ENCODE results near the gene TMEM203.

TMEM203 gene

DNA sequence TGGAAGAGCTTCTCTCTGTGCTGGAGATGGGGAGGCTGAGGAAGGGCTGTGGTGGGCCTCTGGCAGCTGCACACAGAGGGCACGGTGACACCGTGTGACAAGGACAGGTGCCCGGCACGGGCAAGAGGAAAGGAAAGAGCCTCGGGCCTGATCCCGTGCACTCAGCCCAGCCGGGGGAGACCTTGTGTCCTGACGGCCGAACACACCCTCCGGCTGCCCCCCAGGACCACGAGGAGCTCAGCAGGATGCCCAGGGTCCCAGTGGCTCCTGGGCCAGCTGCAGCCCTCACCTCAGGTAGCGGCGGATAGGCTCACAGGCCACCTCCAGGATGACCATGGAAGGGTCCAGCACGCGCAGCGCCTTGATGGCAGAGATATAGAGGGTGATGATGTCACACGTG lies 22.6 kb downstream of the TMEM203 start:
- peaks cover 31% of the 10 kb centered on the region for H3K36me3 ChIP-seq (ENCODE audit: control insufficient read depth, insufficient read depth, low read length)
- H3K4me1 ChIP-seq (ENCODE audit: control insufficient read depth, insufficient read depth, low read length), result no peaks in the 10 kb centered on the region; the same call in 1 of the 2 replicates
- no peaks in the 10 kb centered on the region for H3K9me3 ChIP-seq (ENCODE audit: control insufficient read depth, insufficient read depth, low read length)

DNA sequence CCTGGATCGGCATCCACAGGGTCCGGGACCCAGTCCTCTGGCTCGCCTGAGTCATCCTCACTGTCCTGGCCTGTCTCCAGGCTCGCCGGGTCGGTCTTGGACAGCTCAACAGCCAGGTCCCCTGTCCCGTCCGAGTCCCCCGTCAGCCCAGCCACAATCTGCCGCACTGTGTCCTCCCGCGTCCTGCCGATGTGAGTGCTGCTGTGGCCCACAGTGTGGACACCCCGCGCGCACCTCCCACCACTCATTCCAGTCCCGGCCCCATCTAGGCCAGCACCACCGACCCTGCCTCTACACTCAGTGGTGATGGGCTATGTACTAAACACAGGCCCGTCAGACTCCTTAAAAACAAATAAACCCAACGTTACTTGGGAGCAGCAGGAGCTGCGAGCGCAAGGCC lies 23.8 kb downstream of the TMEM203 start:
- Histone ChIP-seq H3K4me1 (ENCODE audit: control insufficient read depth, insufficient read depth, low read length) (no peaks in the 10 kb centered on the region), H3K36me3 (ENCODE audit: control insufficient read depth, insufficient read depth, low read length) (peaks cover 31% of the 10 kb centered on the region)
- no CpG with 5 or more reads among the region's 22 CpGs for WGBS (ENCODE audit: insufficient coverage, insufficient read length)

More for the DNA sequence above, 22.6 kb downstream of the TMEM203 start:
- Histone ChIP-seq H3K27ac (ENCODE audit: low read length) (no peak overlapping the region), H3K27me3 (ENCODE audit: control insufficient read depth, insufficient read depth, low read length) (no peaks in the 10 kb centered on the region), H3K4me3 (ENCODE audit: low read length) (no peak overlapping the region)
- no peak for DNase-seq (ENCODE audit: low read depth, low spot score)
- WGBS (ENCODE audit: insufficient coverage, insufficient read length), result no CpG with 5 or more reads among the region's 17 CpGs

DNA sequence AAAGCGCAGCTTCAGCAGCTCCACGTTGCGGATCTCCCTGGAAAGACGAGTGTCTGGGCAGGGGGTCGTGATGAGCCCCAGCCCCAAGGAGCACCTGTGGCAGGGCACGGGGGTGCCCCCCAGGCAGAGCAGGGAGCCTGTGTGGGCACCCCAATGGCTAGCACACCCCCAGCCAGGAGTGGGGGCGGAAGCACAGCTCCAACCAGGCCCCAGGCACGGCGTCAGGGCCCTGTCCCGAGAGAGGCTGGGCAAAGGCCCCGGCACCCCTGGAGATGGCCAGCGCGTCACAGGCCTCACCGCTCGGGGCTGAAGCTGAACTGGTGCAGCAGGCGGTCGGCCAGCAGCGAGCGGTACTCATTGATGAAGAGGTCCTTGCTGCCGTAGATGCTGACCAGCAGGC lies 25.0 kb downstream of the TMEM203 start:
- Histone ChIP-seq H3K4me1 (ENCODE audit: control insufficient read depth, insufficient read depth, low read length) (no peaks in the 10 kb centered on the region), H3K27ac (ENCODE audit: low read length) (no peak overlapping the region), H3K27me3 (ENCODE audit: control insufficient read depth, insufficient read depth, low read length) (no peaks in the 10 kb centered on the region), H3K36me3 (ENCODE audit: control insufficient read depth, insufficient read depth, low read length) (peaks cover 31% of the 10 kb centered on the region), H3K4me3 (ENCODE audit: low read length) (no peak overlapping the region), H3K9me3 (ENCODE audit: control insufficient read depth, insufficient read depth, low read length) (no peaks in the 10 kb centered on the region)
- no CpG with 5 or more reads among the region's 20 CpGs for WGBS (ENCODE audit: insufficient coverage, insufficient read length)
- no peak for DNase-seq (ENCODE audit: low read depth, low spot score)

More for the DNA sequence above, 23.8 kb downstream of the TMEM203 start:
- no peaks in the 10 kb centered on the region for H3K9me3 ChIP-seq (ENCODE audit: control insufficient read depth, insufficient read depth, low read length)
- DNase-seq (ENCODE audit: low read depth, low spot score), result no peak
- no peak overlapping the region for H3K27ac ChIP-seq (ENCODE audit: low read length)
- H3K4me3 ChIP-seq (ENCODE audit: low read length), result no peak overlapping the region
- H3K27me3 ChIP-seq (ENCODE audit: control insufficient read depth, insufficient read depth, low read length), result no peaks in the 10 kb centered on the region

DNA sequence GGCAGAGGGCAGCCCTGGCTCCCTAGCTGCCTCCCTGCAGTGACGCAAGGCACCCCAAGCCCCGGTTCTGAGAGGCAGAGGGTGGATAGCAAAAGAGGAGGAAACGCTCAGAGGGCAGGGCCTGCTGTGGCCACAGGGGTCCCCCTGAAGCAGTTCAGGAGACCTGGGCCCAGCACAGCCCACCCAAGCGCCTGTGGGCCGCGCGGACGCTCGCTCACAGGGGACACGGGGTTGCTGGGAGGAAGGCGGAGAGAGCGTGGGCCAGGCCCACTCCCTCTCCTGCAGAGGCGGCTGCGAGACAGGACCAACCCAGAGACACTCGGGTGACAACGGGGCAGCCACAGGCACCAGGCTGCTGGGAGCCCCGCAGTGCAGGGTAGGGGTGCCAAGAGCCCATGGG lies 25.7 kb downstream of the TMEM203 start:
- DNase-seq (ENCODE audit: low read depth, low spot score), result no peak
- WGBS (ENCODE audit: insufficient coverage, insufficient read length), result no CpG with 5 or more reads among the region's 17 CpGs
- no peaks in the 10 kb centered on the region for H3K27me3 ChIP-seq (ENCODE audit: control insufficient read depth, insufficient read depth, low read length)
- H3K27ac ChIP-seq (ENCODE audit: low read length), result no peak overlapping the region
- no peak overlapping the region for H3K4me3 ChIP-seq (ENCODE audit: low read length)
- H3K9me3 ChIP-seq (ENCODE audit: control insufficient read depth, insufficient read depth, low read length), result no peaks in the 10 kb centered on the region
- peaks cover 27% of the 10 kb centered on the region for H3K36me3 ChIP-seq (ENCODE audit: control insufficient read depth, insufficient read depth, low read length)
- peaks cover 2% of the 10 kb centered on the region; the same call in 1 of the 2 replicates for H3K4me1 ChIP-seq (ENCODE audit: control insufficient read depth, insufficient read depth, low read length)

- no CpG with 5 or more reads among the region's 19 CpGs for WGBS (ENCODE audit: insufficient coverage, insufficient read length)
- peaks cover 26% of the 10 kb centered on the region for H3K36me3 ChIP-seq (ENCODE audit: control insufficient read depth, insufficient read depth, low read length)
- H3K4me3 ChIP-seq (ENCODE audit: low read length), result no peak overlapping the region
- H3K27ac ChIP-seq (ENCODE audit: low read length), result no peak overlapping the region
- no peak for DNase-seq (ENCODE audit: low read depth, low spot score)
- H3K9me3 ChIP-seq (ENCODE audit: control insufficient read depth, insufficient read depth, low read length), result no peaks in the 10 kb centered on the region
- H3K27me3 ChIP-seq (ENCODE audit: control insufficient read depth, insufficient read depth, low read length), result no peaks in the 10 kb centered on the region
- peaks cover 2% of the 10 kb centered on the region; the same call in 1 of the 2 replicates for H3K4me1 ChIP-seq (ENCODE audit: control insufficient read depth, insufficient read depth, low read length)
Observed at GRCh38 chr9:137178939-137179630, 26.4 kb downstream of the TMEM203 start.

DNA sequence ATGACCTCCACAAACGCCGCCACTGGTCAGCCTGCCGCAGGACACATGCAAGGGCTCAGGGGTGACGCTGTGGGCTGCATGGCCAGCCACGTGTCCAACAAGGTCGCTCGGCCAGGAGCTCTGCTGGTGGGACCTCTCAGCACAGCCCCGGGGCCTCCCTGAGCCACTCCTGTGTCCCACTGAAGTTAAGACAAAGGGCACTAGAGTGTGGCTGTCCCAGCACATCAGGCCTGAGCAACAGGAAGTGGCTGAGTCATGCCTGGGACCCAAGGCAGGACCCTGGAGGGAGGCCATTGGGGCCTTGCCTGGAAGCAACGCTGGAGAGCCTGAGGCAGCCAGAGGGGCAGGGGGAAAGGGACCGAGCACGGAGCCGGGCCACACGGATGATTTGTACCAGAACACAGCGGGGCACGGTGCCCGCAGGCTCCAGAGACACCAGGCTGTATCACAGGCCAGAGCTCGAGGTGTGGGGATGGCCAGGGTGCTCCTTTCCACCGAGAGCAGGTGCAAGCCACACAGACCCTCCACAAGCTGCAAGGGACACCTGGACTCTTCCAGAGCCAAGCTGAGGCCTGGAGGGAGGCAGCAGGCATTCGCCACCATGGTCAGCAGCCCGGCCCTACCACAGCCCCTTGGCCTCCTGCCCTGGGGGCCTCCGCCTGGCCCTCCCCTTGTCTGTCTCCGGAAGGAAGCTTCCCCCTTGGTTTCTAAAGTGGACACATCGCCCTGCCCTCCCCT lies 27.1 kb downstream of the TMEM203 start:
- H3K4me3 ChIP-seq (ENCODE audit: low read length), result no peak overlapping the region
- no CpG with 5 or more reads among the region's 23 CpGs for WGBS (ENCODE audit: insufficient coverage, insufficient read length)

DNA sequence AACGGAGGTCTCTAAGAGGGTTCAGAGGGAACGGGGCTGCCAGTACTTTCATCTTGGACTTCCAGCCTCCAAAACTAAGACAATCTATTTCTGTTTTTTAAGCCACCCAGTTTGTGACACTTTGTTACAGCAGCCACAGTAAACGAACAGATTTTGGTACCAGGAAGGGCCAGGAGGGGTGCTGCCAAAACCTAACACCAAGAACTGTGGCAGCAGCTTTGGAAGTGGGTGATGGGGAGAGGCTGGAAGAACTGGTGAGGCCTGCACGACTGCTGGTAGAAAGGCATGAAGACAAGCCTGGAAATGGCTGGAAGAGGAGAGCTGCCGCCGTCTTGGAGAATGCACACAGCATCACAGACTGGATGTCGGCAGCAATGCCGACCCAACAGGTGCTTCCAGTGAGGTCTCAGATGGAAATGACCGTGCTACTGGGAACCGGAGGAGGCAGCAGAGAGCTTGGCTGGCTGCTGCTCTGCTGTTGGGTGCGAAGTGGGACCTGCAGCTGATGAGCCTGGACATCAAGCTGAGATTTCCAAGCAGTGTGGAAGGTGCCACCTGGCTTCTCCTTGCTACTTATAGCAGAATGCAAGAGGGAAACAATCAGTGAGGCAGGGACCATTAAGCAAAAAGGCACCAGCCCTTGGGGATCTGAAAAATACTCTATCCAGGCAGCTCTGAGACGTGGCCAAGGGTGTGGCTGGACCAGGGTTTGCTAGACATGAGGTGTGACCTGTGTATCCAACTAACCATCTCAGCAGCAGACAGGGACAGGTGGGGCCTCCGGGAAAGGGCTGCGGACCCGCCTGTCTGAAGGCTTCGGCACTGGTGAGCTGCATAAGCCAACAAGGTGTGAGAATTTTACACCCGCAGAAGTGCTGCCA lies 28.9 kb downstream of the TMEM203 start:
- Histone ChIP-seq H3K4me3 (ENCODE audit: low read length) (no peak overlapping the region), H3K27ac (ENCODE audit: low read length) (no peak overlapping the region), H3K27me3 (ENCODE audit: control insufficient read depth, insufficient read depth, low read length) (no peaks in the 10 kb centered on the region), H3K9me3 (ENCODE audit: control insufficient read depth, insufficient read depth, low read length) (no peaks in the 10 kb centered on the region), H3K4me1 (ENCODE audit: control insufficient read depth, insufficient read depth, low read length) (peaks cover 2% of the 10 kb centered on the region; the same call in 1 of the 2 replicates), H3K36me3 (ENCODE audit: control insufficient read depth, insufficient read depth, low read length) (peaks cover 10% of the 10 kb centered on the region)
- no peak for DNase-seq (ENCODE audit: low read depth, low spot score)
- WGBS (ENCODE audit: insufficient coverage, insufficient read length), result no CpG with 5 or more reads among the region's 17 CpGs

More for the DNA sequence above, 27.1 kb downstream of the TMEM203 start:
- Histone ChIP-seq H3K4me1 (ENCODE audit: control insufficient read depth, insufficient read depth, low read length) (peaks cover 2% of the 10 kb centered on the region; the same call in 1 of the 2 replicates), H3K36me3 (ENCODE audit: control insufficient read depth, insufficient read depth, low read length) (peaks cover 20% of the 10 kb centered on the region), H3K27me3 (ENCODE audit: control insufficient read depth, insufficient read depth, low read length) (no peaks in the 10 kb centered on the region), H3K9me3 (ENCODE audit: control insufficient read depth, insufficient read depth, low read length) (no peaks in the 10 kb centered on the region), H3K27ac (ENCODE audit: low read length) (no peak overlapping the region)
- DNase-seq (ENCODE audit: low read depth, low spot score), result no peak

- DNase-seq (ENCODE audit: low read depth, low spot score), result no peak
- no CpG with 5 or more reads among the region's 33 CpGs for WGBS (ENCODE audit: insufficient coverage, insufficient read length)
- Histone ChIP-seq H3K9me3 (ENCODE audit: control insufficient read depth, insufficient read depth, low read length) (no peaks in the 10 kb centered on the region), H3K27ac (ENCODE audit: low read length) (no peak overlapping the region), H3K4me3 (ENCODE audit: low read length) (no peak overlapping the region), H3K27me3 (ENCODE audit: control insufficient read depth, insufficient read depth, low read length) (peaks cover 3% of the 10 kb centered on the region; the same call in 1 of the 2 replicates), H3K36me3 (ENCODE audit: control insufficient read depth, insufficient read depth, low read length) (peaks cover 1% of the 10 kb centered on the region), H3K4me1 (ENCODE audit: control insufficient read depth, insufficient read depth, low read length) (peaks cover 2% of the 10 kb centered on the region)
Observed at GRCh38 chr9:137175345-137175961, 30.0 kb downstream of the TMEM203 start.

DNA sequence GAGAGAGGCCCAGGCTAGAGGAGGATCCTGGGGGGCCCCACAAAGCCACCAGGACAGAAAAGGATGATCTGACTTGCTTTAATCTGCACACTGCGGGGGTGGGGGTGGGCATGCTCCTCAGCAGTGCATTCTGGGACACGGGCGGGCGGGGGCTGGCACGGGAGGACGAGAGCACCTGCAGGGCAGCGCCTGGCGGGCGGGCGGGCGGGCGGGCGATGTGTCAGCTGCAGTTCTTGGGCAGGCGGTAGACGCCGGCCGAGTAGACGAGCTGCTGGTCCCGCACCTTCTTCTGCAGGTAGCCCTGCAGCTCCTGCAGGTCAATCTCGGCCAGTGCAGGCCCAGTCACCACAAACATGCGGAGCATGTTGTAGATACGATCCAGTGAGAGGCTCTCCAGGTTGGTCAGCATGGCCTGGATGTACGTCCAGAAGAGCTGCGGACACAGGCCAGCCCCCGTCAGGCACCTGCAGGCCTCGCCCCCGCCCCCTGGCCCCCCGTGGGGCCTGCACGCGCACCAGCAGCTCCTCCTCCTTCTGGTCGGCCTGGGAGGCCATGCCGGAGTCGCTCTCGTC lies 30.6 kb downstream of the TMEM203 start:
- WGBS (ENCODE audit: insufficient coverage, insufficient read length), result no CpG with 5 or more reads among the region's 34 CpGs
- Histone ChIP-seq H3K9me3 (ENCODE audit: control insufficient read depth, insufficient read depth, low read length) (no peaks in the 10 kb centered on the region), H3K27me3 (ENCODE audit: control insufficient read depth, insufficient read depth, low read length) (peaks cover 8% of the 10 kb centered on the region), H3K4me3 (ENCODE audit: low read length) (no peak overlapping the region), H3K27ac (ENCODE audit: low read length) (no peak overlapping the region), H3K4me1 (ENCODE audit: control insufficient read depth, insufficient read depth, low read length) (peaks cover 6% of the 10 kb centered on the region), H3K36me3 (ENCODE audit: control insufficient read depth, insufficient read depth, low read length) (no peaks in the 10 kb centered on the region; the same call in 1 of the 2 replicates)
- DNase-seq (ENCODE audit: low read depth, low spot score), result no peak
